HepG2 (cell line): ENCODE data around the gene BSN. TPM values are rescaled to one million over a fixed set of nuclear protein-coding genes. Genes with fewer than 3 reads are reported as not detected.

Experiments used
- ADNP ChIP-seq: sonication (generic); formaldehyde crosslinking; IDR thresholded peaks from 2 replicates; pipeline ENCODE4 v1.4.0; 2020; ENCODE audit warnings: missing genetic modification reagents
- ATF7 ChIP-seq, 2 experiments: fragments of 450-650 bp in 1 of 2; sonication (generic) in 1 of 2; formaldehyde crosslinking in 1 of 2; IDR thresholded peaks; 2 replicates each; pipeline versions ENCODE4 v1.4.0 to v1.6.1; 2016 to 2020; ENCODE audit warnings: antibody characterized with exemption in 1 of 2, mild to moderate bottlenecking in 1 of 2, missing genetic modification reagents in 1 of 2
- CENPT ChIP-seq: sonication (generic); formaldehyde crosslinking; IDR thresholded peaks from 2 replicates; pipeline ENCODE4 v1.8.0; 2022; ENCODE audit warnings: low read depth, mild to moderate bottlenecking, moderate library complexity, missing genetic modification reagents
- FOSL2 ChIP-seq: sonication (generic); formaldehyde crosslinking; IDR thresholded peaks from 2 replicates; pipeline ENCODE4 v1.4.0; 2020; ENCODE audit warnings: missing genetic modification reagents
- FOXO1 ChIP-seq: sonication (generic); formaldehyde crosslinking; IDR thresholded peaks from 2 replicates; pipeline ENCODE4 v1.4.0; 2020; ENCODE audit warnings: missing genetic modification reagents
- GATA4 ChIP-seq: sonication (generic); IDR thresholded peaks from 2 replicates; pipeline ENCODE4 v1.6.1; 2016; ENCODE audit warnings: antibody characterized with exemption, low read depth, borderline replicate concordance
- NCOR1 ChIP-seq: fragments of 200-600 bp; sonication (generic); IDR thresholded peaks from 2 replicates; pipeline ENCODE4 v1.7.0; 2017; ENCODE audit warnings: antibody characterized with exemption, low read length, borderline replicate concordance
- NFE2L1 ChIP-seq: sonication (generic); formaldehyde crosslinking; IDR thresholded peaks from 2 replicates; pipeline ENCODE4 v1.4.0; 2020; ENCODE audit warnings: missing genetic modification reagents, mild to moderate bottlenecking, borderline replicate concordance
- NRL ChIP-seq: sonication (generic); formaldehyde crosslinking; IDR thresholded peaks from 2 replicates; pipeline ENCODE4 v1.5.0; 2020; ENCODE audit warnings: missing genetic modification reagents, mild to moderate bottlenecking, moderate library complexity, borderline replicate concordance
- REPIN1 ChIP-seq: sonication (generic); formaldehyde crosslinking; IDR thresholded peaks from 2 replicates; pipeline ENCODE4 v1.8.0; 2022; ENCODE audit warnings: missing genetic modification reagents, low read depth, mild to moderate bottlenecking, borderline replicate concordance
- REXO4 ChIP-seq: sonication (generic); formaldehyde crosslinking; IDR thresholded peaks from 2 replicates; pipeline ENCODE4 v1.8.0; 2022; ENCODE audit warnings: missing genetic modification reagents, mild to moderate bottlenecking, borderline replicate concordance
- SIX1 ChIP-seq: sonication (generic); formaldehyde crosslinking; IDR thresholded peaks from 2 replicates; pipeline ENCODE4 v1.4.0; 2020; ENCODE audit warnings: missing genetic modification reagents, borderline replicate concordance
- SIX4 ChIP-seq: sonication (generic); formaldehyde crosslinking; IDR thresholded peaks from 2 replicates; pipeline ENCODE4 v1.4.0; 2020; ENCODE audit warnings: missing genetic modification reagents
- SP140L ChIP-seq: sonication (generic); formaldehyde crosslinking; IDR thresholded peaks from 2 replicates; pipeline ENCODE4 v1.4.0; 2020; ENCODE audit warnings: missing genetic modification reagents, borderline replicate concordance
- SYNCRIP ChIP-seq: fragments of 200-400 bp; formaldehyde crosslinking; IDR thresholded peaks from 2 replicates; pipeline ENCODE4 v1.6.1; 2018; ENCODE audit warnings: mild to moderate bottlenecking, low read depth, low read length; ENCODE audit not compliant: insufficient read depth
- ZBTB1 ChIP-seq: sonication (generic); formaldehyde crosslinking; IDR thresholded peaks from 2 replicates; pipeline ENCODE4 v1.4.0; 2020; ENCODE audit warnings: missing genetic modification reagents, borderline replicate concordance
- ZNF24 ChIP-seq: fragments of 450-650 bp; IDR thresholded peaks from 2 replicates; pipeline ENCODE4 v1.6.1; 2017; ENCODE audit warnings: antibody characterized with exemption, mild to moderate bottlenecking
- ZNF3 ChIP-seq: IDR thresholded peaks from 2 replicates; pipeline ENCODE4 v1.7.0; 2017; ENCODE audit warnings: inconsistent platforms
- ZNF34 ChIP-seq: sonication (generic); formaldehyde crosslinking; IDR thresholded peaks from 2 replicates; pipeline ENCODE4 v1.4.0; 2020; ENCODE audit warnings: mild to moderate bottlenecking, missing genetic modification reagents, borderline replicate concordance
- ZNF605 ChIP-seq: sonication (generic); formaldehyde crosslinking; IDR thresholded peaks from 2 replicates; pipeline ENCODE4 v1.8.0; 2022; ENCODE audit warnings: mild to moderate bottlenecking, missing genetic modification reagents
- ZNF816 ChIP-seq: sonication (generic); formaldehyde crosslinking; IDR thresholded peaks from 2 replicates; pipeline ENCODE4 v1.8.0; 2022; ENCODE audit warnings: missing genetic modification reagents, mild to moderate bottlenecking, borderline replicate concordance
- polyA plus RNA-seq, 8 experiments: library from polyadenylated mRNA; depleted of rRNA in 3 of 8; stranded (reverse) in 7 of 8; unstranded in 1 of 8; fragments of >200 nt; fragmentation: Illumina TruSeq in 4 of 8; extraction: Trizol in 4 of 8; gene quantifications; 2 replicates each; pipeline versions ENCODE4 v1.2.1 to v1.2.3, GENCODE V29; 2011 to 2016; ENCODE audit warnings: low read depth in 4 of 8, missing spikeins in 1 of 8, mixed read lengths in 1 of 8; ENCODE audit not compliant: insufficient read depth in 1 of 8
- total RNA-seq, 5 experiments: library from RNA; depleted of rRNA; stranded (reverse); fragments of >200 nt; fragmentation: Illumina TruSeq; extraction: Trizol; gene quantifications; 2 replicates each; pipeline ENCODE4 v1.2.3, GENCODE V29; 2016; ENCODE audit warnings: low read depth in 1 of 5
- TF ChIP-seq, protein P1 (sequence below): sonication (generic); formaldehyde crosslinking; conservative IDR thresholded peaks from 2 replicates; pipeline ENCODE4 v1.8.0; 2022; ENCODE audit warnings: mild to moderate bottlenecking, moderate library complexity, missing genetic modification reagents
- TF ChIP-seq, protein P2 (sequence below): sonication (generic); formaldehyde crosslinking; IDR thresholded peaks from 2 replicates; pipeline ENCODE4; 2020; ENCODE audit warnings: missing genetic modification reagents, mild to moderate bottlenecking, borderline replicate concordance
- TF ChIP-seq, protein P3 (sequence below): sonication (generic); formaldehyde crosslinking; IDR thresholded peaks from 2 replicates; pipeline ENCODE4 v1.5.0; 2020; ENCODE audit warnings: missing genetic modification reagents

BSN gene
- total and polyA plus RNA-seq, 2 of the 13 experiments (the other 11 are each of a cell fraction or from before 2014, with no cell fraction given), result 0.42 to 0.86 TPM

DNA sequence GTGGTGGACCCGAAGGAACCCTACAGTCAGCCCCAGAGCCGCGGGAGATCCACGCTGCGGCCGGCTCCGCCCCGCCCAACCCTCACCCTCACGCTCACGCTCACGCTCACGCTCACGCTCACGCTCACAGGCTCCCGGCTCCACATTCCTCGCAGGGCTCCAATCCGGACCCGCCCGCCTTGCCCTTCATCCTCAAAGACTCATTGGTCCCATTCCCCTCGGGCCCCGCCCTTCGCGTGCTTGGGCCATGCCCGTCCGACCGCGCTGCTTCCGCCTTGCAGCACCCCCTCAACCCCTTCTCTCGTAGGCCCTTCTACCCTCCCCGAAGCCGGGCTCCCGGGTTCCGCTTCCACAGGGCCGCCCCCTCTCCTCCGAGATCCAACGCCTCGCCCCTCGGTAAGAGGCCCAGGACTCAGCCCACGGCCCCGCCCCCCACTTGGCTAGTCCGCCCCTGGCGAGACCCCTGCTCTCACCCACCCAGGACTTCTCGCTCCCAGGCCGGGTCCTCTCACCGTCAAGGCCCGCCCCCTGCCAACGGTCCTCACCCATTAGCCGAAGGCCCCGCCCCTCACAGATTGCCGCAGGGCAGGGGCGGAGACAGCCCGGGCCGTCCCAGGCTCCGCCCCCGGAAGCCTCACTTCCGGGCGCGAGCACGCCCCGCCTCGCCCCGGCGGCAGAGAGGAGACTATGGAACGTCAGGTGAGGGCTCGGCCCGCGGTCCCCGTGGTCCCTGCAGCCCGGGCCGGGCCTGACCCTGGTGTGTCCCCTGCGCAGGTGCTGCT lies 119.6 kb downstream of the BSN start, which contains the start of gene APEH (continued):
- TF ChIP-seq SIX1 (CRISPR knock-in tag) (no peak), ZNF605 (CRISPR knock-in tag) (peak; percentile 78; the same call in 1 of the 2 replicates), ATF7 (IDR thresholded peaks at IDR 0.05) (no peak), ATF7 (CRISPR knock-in tag; IDR thresholded peaks at IDR 0.05) (no peak), FOSL2 (no peak), REPIN1 (0 out of 2 replicates have a peak, but pooled peaks have one; percentile 4), NFE2L1 (no peak), ZNF34 (CRISPR knock-in tag) (peak; percentile 26; the same call in 1 of the 2 replicates), FOXO1 (CRISPR knock-in tag) (no peak), SYNCRIP (no peak), NCOR1 (peak; percentile 53; the same call in 1 of the 2 replicates), NRL (CRISPR knock-in tag) (peak; percentile 13; the same call in 1 of the 2 replicates), SP140L (CRISPR knock-in tag) (no peak), ZBTB1 (CRISPR knock-in tag) (no peak), ZNF3 (CRISPR knock-in tag) (no peak), ZNF24 (no peak), ZNF816 (CRISPR knock-in tag) (peak; percentile 89), ADNP (no peak), REXO4 (CRISPR knock-in tag) (no peak), SIX4 (no peak), GATA4 (0 out of 2 replicates have a peak, but pooled peaks have one; percentile 19), CENPT (CRISPR knock-in tag) (no peak)
- TF ChIP-seq, protein P1, sequence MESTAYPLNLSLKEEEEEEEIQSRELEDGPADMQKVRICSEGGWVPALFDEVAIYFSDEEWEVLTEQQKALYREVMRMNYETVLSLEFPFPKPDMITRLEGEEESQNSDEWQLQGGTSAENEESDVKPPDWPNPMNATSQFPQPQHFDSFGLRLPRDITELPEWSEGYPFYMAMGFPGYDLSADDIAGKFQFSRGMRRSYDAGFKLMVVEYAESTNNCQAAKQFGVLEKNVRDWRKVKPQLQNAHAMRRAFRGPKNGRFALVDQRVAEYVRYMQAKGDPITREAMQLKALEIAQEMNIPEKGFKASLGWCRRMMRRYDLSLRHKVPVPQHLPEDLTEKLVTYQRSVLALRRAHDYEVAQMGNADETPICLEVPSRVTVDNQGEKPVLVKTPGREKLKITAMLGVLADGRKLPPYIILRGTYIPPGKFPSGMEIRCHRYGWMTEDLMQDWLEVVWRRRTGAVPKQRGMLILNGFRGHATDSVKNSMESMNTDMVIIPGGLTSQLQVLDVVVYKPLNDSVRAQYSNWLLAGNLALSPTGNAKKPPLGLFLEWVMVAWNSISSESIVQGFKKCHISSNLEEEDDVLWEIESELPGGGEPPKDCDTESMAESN (CRISPR knock-in tag), result peak; percentile 53; the same call in 1 of the 2 replicates
- TF ChIP-seq, protein P2, sequence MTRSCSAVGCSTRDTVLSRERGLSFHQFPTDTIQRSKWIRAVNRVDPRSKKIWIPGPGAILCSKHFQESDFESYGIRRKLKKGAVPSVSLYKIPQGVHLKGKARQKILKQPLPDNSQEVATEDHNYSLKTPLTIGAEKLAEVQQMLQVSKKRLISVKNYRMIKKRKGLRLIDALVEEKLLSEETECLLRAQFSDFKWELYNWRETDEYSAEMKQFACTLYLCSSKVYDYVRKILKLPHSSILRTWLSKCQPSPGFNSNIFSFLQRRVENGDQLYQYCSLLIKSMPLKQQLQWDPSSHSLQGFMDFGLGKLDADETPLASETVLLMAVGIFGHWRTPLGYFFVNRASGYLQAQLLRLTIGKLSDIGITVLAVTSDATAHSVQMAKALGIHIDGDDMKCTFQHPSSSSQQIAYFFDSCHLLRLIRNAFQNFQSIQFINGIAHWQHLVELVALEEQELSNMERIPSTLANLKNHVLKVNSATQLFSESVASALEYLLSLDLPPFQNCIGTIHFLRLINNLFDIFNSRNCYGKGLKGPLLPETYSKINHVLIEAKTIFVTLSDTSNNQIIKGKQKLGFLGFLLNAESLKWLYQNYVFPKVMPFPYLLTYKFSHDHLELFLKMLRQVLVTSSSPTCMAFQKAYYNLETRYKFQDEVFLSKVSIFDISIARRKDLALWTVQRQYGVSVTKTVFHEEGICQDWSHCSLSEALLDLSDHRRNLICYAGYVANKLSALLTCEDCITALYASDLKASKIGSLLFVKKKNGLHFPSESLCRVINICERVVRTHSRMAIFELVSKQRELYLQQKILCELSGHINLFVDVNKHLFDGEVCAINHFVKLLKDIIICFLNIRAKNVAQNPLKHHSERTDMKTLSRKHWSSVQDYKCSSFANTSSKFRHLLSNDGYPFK (CRISPR knock-in tag), result peak; percentile 90; the same call in 1 of the 2 replicates
- TF ChIP-seq, protein P3, sequence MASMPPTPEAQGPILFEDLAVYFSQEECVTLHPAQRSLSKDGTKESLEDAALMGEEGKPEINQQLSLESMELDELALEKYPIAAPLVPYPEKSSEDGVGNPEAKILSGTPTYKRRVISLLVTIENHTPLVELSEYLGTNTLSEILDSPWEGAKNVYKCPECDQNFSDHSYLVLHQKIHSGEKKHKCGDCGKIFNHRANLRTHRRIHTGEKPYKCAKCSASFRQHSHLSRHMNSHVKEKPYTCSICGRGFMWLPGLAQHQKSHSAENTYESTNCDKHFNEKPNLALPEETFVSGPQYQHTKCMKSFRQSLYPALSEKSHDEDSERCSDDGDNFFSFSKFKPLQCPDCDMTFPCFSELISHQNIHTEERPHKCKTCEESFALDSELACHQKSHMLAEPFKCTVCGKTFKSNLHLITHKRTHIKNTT (CRISPR knock-in tag), result no peak
